Esophagus squamous epithelium (tissue), 4 donors: ENCODE data around the gene ANO10.

Experiments
- POLR2A ChIP-seq, 4 donors: fragments of 450-650 bp; IDR thresholded peaks; one replicate each; pipeline ENCODE4 v1.6.1; 2017; ENCODE audit warnings: antibody characterized with exemption in 4 of 4, mild to moderate bottlenecking in 4 of 4, moderate library complexity in 3 of 4
- TF ChIP-seq, protein P1 (sequence below), 6 experiments: fragments of 450-650 bp in 4 of 6; fragments of 200-600 bp in 2 of 6; sonication (generic) in 2 of 6; IDR thresholded peaks; one replicate each; pipeline ENCODE4 v1.5.1; 2016 to 2019; ENCODE audit warnings: antibody characterized with exemption in 6 of 6, mild to moderate bottlenecking in 4 of 6, moderate library complexity in 4 of 6

- TF ChIP-seq POLR2A (IDR thresholded peaks at IDR 0.05) = no peak
- TF ChIP-seq, protein P1, sequence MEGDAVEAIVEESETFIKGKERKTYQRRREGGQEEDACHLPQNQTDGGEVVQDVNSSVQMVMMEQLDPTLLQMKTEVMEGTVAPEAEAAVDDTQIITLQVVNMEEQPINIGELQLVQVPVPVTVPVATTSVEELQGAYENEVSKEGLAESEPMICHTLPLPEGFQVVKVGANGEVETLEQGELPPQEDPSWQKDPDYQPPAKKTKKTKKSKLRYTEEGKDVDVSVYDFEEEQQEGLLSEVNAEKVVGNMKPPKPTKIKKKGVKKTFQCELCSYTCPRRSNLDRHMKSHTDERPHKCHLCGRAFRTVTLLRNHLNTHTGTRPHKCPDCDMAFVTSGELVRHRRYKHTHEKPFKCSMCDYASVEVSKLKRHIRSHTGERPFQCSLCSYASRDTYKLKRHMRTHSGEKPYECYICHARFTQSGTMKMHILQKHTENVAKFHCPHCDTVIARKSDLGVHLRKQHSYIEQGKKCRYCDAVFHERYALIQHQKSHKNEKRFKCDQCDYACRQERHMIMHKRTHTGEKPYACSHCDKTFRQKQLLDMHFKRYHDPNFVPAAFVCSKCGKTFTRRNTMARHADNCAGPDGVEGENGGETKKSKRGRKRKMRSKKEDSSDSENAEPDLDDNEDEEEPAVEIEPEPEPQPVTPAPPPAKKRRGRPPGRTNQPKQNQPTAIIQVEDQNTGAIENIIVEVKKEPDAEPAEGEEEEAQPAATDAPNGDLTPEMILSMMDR (IDR thresholded peaks at IDR 0.05) = no peak
These were observed 260.7 kb downstream of the ANO10 start for GRCh38 chr3:43361077-43361476.
